DOHH2 (cell line): ENCODE data around the gene GDF2.

Source experiments
- H3F3A ChIP-seq: fragments of 200-600 bp; sonication (generic), shearing (Covaris generic); 2 replicates; pipeline ENCODE4 v1.6.0; 2016; ENCODE audit warnings: antibody characterized with exemption, mild to moderate bottlenecking; ENCODE audit not compliant: control insufficient read depth, insufficient read depth
- H3K27ac ChIP-seq: fragments of 200-600 bp; sonication (generic); 2 replicates; pipeline ENCODE4 v1.5.1; 2014; ENCODE audit warnings: low read depth, mild to moderate bottlenecking, low read length, moderate library complexity
- H3K27me3 ChIP-seq: fragments of 200-600 bp; sonication (generic); 2 replicates; pipeline ENCODE4 v1.6.1; 2014; ENCODE audit warnings: mild to moderate bottlenecking, low read length, mixed read lengths; ENCODE audit not compliant: control insufficient read depth
- H3K36me3 ChIP-seq: fragments of 200-600 bp; sonication (generic); 2 replicates; pipeline ENCODE4 v1.6.1; 2014; ENCODE audit warnings: mild to moderate bottlenecking, low read length, moderate library complexity, mixed read lengths; ENCODE audit not compliant: control insufficient read depth
- H3K4me1 ChIP-seq: fragments of 200-600 bp; sonication (generic); 2 replicates; pipeline ENCODE4 v1.6.1; 2014; ENCODE audit warnings: mild to moderate bottlenecking, low read length, mixed read lengths; ENCODE audit not compliant: control insufficient read depth
- H3K4me2 ChIP-seq: fragments of 200-600 bp; sonication (generic); 2 replicates; pipeline ENCODE4 v1.6.0; 2014; ENCODE audit warnings: mild to moderate bottlenecking, low read length, moderate library complexity
- H3K4me3 ChIP-seq: fragments of 200-600 bp; sonication (generic); 2 replicates; pipeline ENCODE4 v1.5.1; 2014; ENCODE audit warnings: mild to moderate bottlenecking, low read length, mixed read lengths
- H3K79me2 ChIP-seq: fragments of 200-600 bp; sonication (generic); 2 replicates; pipeline ENCODE4 v1.6.1; 2014; ENCODE audit warnings: mild to moderate bottlenecking, low read length, mixed read lengths; ENCODE audit not compliant: control insufficient read depth
- H3K9me2 ChIP-seq: fragments of 200-600 bp; sonication (generic); replicated peaks from 2 replicates; pipeline ENCODE4 v1.6.1; 2014; ENCODE audit warnings: mild to moderate bottlenecking, low read length, mixed read lengths; ENCODE audit not compliant: control insufficient read depth
- H3K9me3 ChIP-seq: fragments of 200-600 bp; sonication (generic); 2 replicates; pipeline ENCODE4 v1.6.1; 2014; ENCODE audit warnings: antibody characterized with exemption, low read length, mixed read lengths; ENCODE audit not compliant: control insufficient read depth, insufficient read depth
- H4K20me1 ChIP-seq: fragments of 200-600 bp; sonication (generic); 2 replicates; pipeline ENCODE4 v1.6.0; 2014; ENCODE audit warnings: low read depth, mild to moderate bottlenecking, antibody characterized with exemption, low read length, moderate library complexity; ENCODE audit not compliant: control insufficient read depth, insufficient read depth
- EZH2phosphoT487 ChIP-seq: fragments of 200-600 bp; sonication (generic); IDR thresholded peaks from 2 replicates; pipeline ENCODE4 v1.6.1; 2017; ENCODE audit warnings: borderline replicate concordance, mild to moderate bottlenecking, antibody characterized with exemption, low read length, moderate library complexity, mixed read lengths
- TF ChIP-seq, protein P1 (sequence below): fragments of 200-600 bp; sonication (generic); IDR thresholded peaks from one replicate; pipeline ENCODE4 v1.5.1; 2014; ENCODE audit warnings: antibody characterized with exemption, mild to moderate bottlenecking, low read depth, low read length; ENCODE audit not compliant: poor library complexity, severe bottlenecking

The GDF2 gene

DNA sequence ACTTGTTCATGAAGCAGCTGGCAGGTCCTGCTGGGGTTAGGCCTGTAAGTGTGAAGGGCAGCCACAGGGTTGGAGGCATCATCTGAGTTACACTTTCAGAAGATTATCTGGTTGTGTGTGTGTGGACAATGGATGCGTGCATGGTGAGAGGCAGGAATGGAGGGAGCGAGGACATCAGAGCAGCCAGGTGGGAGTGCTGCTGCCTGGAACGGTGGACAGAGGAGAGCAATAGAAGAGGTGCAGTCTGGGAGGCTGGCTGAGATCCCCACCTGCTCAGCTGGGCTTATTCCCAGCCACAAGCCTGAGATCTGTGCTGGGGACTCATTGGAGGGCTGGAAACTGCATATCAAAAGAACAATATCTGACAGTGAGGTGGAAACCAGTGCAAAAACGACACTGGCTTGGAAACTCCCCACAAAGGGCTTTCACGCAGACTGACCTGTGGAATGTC lies 44.0 kb downstream of the GDF2 start:
- TF ChIP-seq, protein P1, sequence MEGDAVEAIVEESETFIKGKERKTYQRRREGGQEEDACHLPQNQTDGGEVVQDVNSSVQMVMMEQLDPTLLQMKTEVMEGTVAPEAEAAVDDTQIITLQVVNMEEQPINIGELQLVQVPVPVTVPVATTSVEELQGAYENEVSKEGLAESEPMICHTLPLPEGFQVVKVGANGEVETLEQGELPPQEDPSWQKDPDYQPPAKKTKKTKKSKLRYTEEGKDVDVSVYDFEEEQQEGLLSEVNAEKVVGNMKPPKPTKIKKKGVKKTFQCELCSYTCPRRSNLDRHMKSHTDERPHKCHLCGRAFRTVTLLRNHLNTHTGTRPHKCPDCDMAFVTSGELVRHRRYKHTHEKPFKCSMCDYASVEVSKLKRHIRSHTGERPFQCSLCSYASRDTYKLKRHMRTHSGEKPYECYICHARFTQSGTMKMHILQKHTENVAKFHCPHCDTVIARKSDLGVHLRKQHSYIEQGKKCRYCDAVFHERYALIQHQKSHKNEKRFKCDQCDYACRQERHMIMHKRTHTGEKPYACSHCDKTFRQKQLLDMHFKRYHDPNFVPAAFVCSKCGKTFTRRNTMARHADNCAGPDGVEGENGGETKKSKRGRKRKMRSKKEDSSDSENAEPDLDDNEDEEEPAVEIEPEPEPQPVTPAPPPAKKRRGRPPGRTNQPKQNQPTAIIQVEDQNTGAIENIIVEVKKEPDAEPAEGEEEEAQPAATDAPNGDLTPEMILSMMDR: no peak
- no peak for TF ChIP-seq EZH2phosphoT487
- Histone ChIP-seq H3K27me3 (no peaks in the 10 kb centered on the region), H3K4me2 (no peak overlapping the region)

DNA sequence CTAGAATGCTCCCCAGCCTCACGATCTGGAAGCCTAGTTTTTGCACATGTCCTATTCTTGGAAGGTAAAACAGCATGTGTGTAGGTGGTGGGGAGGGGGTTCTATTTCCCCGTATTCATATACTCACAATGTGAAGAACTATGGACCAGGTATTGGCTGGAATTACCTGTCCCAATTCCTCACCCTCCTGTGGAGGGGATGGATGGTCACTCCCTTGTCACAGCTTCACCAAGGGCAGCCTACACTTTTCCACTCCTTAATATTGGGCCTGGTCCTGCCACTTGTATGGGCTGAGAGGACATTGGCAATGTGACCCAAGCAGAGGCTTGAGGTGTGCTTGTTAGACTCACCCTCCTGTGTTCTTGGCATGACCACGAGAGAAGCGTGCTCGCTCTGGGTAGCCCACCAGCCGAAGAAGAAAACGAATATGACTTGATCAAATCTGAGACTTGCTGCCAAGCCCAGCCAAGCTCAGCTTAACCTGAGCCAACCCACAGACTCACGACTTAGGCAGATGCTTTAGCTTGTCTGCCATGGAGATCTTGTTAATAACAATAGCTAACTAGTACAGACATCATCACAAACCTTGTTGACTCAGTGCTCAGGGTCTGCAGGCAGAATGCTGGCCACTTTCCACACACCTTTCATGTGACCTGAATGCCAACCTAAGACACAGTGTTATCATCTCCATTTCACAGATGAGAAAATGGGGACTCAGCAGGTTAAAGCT lies 44.6 kb downstream of the GDF2 start:
- no peaks in the 10 kb centered on the region for H3K36me3 ChIP-seq
- H3K9me2 ChIP-seq: no peaks in the 10 kb centered on the region
- no peaks in the 10 kb centered on the region for H3K9me3 ChIP-seq
- no peak overlapping the region for H3K27ac ChIP-seq
- H3F3A ChIP-seq: no peaks in the 10 kb centered on the region
- no peak overlapping the region for H3K4me3 ChIP-seq
- H3K4me2 ChIP-seq: no peak overlapping the region
- TF ChIP-seq, protein P1: no peak
- TF ChIP-seq EZH2phosphoT487: no peak
- H4K20me1 ChIP-seq: no peaks in the 10 kb centered on the region
- no peaks in the 10 kb centered on the region for H3K79me2 ChIP-seq
- H3K4me1 ChIP-seq: no peaks in the 10 kb centered on the region
- no peaks in the 10 kb centered on the region for H3K27me3 ChIP-seq

More for the DNA sequence above, 44.0 kb downstream of the GDF2 start:
- H3K9me2 ChIP-seq: no peaks in the 10 kb centered on the region
- no peaks in the 10 kb centered on the region for H3K9me3 ChIP-seq
- no peak overlapping the region for H3K27ac ChIP-seq
- H3K79me2 ChIP-seq: no peaks in the 10 kb centered on the region
- H3K4me1 ChIP-seq: no peaks in the 10 kb centered on the region
- H3F3A ChIP-seq: no peaks in the 10 kb centered on the region
- H4K20me1 ChIP-seq: no peaks in the 10 kb centered on the region
- no peak overlapping the region for H3K4me3 ChIP-seq
- H3K36me3 ChIP-seq: no peaks in the 10 kb centered on the region

DNA sequence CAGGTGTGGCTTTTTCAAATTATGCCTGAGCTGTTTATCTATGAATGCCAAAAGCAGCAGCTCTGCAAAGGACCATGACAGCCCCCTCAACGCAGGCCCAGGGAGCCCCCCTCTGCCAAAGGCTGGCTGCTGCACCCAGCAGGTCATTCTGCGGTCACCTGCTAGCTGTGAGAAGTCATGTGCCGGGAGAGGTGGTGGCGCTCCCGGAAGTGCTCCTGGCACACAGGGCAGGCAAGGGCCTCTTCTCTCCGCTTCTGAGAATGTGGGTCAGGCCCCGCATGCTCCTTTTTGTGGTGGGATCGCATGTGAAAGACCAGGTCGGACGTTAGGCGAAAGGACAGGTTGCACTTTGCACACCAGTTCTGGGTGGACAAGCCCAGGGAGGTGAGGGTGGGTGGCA lies 45.4 kb downstream of the GDF2 start:
- Histone ChIP-seq H3K4me3 (no peak overlapping the region), H3K27me3 (no peaks in the 10 kb centered on the region), H3K4me2 (no peak overlapping the region), H3K27ac (no peak overlapping the region), H3K79me2 (no peaks in the 10 kb centered on the region), H3K9me2 (no peaks in the 10 kb centered on the region), H3K9me3 (no peaks in the 10 kb centered on the region), H3K4me1 (no peaks in the 10 kb centered on the region), H3K36me3 (no peaks in the 10 kb centered on the region), H3F3A (no peaks in the 10 kb centered on the region), H4K20me1 (no peaks in the 10 kb centered on the region)
- TF ChIP-seq EZH2phosphoT487: no peak

DNA sequence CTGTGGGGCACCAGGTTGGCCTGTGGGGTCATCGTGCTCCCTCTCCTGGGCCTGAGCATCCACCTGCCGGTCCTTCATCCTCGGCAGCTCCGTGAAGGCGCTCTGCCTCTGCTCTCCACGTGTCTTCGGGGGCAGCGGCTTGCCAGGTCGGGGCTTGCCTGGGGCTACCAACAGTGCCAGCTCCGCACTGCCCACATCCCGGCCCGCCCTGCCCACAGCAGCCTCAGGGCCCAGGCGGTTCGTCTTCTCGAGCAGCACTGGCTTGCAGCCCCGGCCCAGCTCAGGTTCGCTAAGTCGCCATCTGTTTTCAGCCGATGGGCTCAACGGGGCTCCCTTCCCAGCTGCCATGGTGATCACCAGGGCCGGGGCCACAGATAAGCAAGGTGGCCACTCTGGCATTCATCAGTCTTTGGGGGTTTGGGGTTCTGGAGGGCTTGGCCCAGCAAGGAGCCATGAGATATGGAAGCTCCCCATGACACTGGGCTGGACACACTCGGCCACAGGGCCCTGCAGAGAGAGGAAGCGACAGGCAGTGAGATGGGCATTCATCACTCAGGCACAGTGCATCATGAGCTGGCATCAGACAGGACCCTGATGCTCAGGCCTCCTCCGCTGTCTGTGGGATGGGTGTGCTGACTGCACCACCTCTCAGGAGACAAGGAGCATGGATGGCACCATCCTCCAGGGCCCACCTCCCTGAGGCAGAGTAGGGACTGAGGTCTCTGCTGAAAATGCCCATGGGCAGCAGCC lies 46.4 kb downstream of the GDF2 start:
- TF ChIP-seq, protein P1: no peak
- no peak for TF ChIP-seq EZH2phosphoT487
- Histone ChIP-seq H3K36me3 (no peaks in the 10 kb centered on the region), H3K9me2 (no peaks in the 10 kb centered on the region), H3K4me1 (no peaks in the 10 kb centered on the region), H3K9me3 (no peaks in the 10 kb centered on the region), H4K20me1 (no peaks in the 10 kb centered on the region), H3K27me3 (no peaks in the 10 kb centered on the region), H3F3A (no peaks in the 10 kb centered on the region), H3K4me3 (no peak overlapping the region), H3K27ac (no peak overlapping the region), H3K4me2 (no peak overlapping the region), H3K79me2 (no peaks in the 10 kb centered on the region)
